ENCODE measurements around the gene PARD6B. TPM values are rescaled to one million over a fixed set of nuclear protein-coding genes. Genes with fewer than 3 reads are reported as not detected.
A peak's percentile ranks its signal among the peaks of the same experiment; 100 is the strongest.

PARD6B gene
- total RNA-seq, 4 donors from 2014 or later: 1.6 to 2.2 (median 1.9) TPM

DNA sequence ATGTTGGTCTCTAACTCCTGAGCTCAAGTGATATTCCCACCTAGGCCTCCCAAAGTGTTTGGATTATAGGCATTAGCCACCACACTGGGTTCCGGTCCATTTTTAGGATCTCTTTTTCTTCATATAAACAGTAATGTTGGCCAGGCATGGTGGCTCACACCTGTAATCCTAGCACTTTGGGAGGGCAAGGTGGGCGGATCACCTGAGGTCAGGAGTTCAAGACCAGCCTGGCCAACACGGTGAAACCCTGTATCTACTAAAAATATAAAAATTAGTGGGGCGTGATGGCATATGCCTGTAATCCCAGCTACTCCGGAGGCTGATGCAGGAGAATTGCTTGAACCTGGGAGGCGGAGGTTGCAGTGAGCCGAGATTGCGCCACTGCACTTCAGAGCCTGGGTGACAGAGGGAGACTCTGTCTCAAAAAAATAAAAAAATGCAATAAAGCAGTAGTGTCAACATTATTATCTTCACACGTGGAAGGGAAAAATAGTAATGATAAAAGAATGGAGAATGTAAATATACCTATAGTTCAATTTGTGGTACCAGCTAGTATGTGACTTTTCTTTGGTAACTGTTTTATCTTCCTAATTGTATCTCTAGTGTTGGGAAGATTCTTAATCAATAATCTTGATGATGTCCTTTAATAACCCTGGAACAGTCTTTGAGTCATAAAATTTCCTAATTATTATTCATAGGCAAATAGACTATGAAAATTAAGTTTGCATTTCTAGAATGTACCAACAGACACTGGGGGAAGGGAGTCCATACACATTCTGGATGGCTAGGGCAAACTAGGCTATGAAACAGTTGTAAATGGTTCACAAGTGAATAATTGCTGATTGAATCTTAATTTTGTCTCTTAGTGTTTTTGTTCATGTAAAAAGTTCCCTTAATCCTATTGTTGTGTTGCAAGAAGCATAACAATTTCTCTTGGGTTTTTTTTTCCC, 3.6 kb downstream of the PARD6B start:
- TF ChIP-seq, protein P1, sequence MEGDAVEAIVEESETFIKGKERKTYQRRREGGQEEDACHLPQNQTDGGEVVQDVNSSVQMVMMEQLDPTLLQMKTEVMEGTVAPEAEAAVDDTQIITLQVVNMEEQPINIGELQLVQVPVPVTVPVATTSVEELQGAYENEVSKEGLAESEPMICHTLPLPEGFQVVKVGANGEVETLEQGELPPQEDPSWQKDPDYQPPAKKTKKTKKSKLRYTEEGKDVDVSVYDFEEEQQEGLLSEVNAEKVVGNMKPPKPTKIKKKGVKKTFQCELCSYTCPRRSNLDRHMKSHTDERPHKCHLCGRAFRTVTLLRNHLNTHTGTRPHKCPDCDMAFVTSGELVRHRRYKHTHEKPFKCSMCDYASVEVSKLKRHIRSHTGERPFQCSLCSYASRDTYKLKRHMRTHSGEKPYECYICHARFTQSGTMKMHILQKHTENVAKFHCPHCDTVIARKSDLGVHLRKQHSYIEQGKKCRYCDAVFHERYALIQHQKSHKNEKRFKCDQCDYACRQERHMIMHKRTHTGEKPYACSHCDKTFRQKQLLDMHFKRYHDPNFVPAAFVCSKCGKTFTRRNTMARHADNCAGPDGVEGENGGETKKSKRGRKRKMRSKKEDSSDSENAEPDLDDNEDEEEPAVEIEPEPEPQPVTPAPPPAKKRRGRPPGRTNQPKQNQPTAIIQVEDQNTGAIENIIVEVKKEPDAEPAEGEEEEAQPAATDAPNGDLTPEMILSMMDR (IDR thresholded peaks at IDR 0.05; ENCODE audit: low read depth): peak; percentile 51

DNA sequence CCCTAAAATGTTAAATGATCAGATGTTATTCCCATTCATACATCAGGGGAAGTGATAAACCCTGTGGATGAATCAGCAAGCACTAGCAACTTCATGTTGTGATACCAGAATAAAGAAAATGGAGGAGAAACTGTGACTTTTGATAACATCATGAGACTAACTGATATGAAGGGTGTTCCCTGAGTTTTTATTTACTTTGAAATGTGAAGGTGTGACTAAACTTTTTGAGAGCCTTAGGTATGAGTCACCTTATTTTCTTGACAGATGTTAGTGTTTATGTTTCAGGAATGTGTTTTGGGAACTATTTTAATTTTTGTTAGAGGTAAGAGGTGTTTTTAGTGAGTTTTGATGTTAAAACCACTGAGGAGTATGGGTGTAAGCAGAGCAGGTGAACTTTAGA, 4.4 kb downstream of the PARD6B start:
- TF ChIP-seq, protein P1 (IDR thresholded peaks at IDR 0.05; ENCODE audit: low read depth): no peak

DNA sequence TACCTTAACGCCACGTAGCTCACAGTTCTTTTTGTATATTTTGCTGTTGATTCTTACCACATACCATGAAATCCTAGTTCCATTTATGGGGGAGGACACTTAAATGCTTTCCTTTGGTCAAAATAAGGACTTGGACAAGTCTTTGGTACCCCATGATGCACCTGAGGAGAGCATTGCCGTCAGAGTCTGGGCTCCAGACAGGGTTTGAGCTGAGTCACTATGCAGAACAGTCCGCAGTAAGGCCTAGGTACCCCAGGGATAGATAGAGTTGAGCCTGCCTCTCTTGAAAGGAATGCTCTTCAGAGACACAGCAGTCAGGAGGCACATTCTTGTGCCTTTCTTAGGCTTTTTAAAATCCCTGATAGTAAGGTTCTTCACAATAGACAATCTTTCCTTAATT, 6.0 kb downstream of the PARD6B start:
- TF ChIP-seq, protein P1 (IDR thresholded peaks at IDR 0.05; ENCODE audit: low read depth): no peak

DNA sequence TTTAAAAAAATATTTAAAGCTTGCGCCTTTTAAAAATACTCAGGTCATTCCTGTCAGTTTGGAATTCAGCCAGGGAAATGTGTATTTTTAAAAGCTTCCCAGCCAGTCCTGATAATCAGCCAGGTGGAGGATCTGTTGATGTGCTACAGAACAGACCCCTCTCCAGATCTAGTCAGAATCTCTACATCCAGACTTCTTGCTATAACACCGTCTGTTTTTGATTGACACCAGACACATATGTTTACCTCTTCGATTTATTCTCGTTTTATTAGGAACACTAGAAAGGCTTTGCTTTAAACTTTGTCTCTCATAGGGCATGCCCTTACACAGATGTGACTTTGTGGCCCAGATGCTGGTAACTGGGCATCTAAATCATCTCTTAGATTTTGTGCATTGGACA, 11.7 kb downstream of the PARD6B start:
- TF ChIP-seq, protein P1 (IDR thresholded peaks at IDR 0.05; ENCODE audit: low read depth): no peak

DNA sequence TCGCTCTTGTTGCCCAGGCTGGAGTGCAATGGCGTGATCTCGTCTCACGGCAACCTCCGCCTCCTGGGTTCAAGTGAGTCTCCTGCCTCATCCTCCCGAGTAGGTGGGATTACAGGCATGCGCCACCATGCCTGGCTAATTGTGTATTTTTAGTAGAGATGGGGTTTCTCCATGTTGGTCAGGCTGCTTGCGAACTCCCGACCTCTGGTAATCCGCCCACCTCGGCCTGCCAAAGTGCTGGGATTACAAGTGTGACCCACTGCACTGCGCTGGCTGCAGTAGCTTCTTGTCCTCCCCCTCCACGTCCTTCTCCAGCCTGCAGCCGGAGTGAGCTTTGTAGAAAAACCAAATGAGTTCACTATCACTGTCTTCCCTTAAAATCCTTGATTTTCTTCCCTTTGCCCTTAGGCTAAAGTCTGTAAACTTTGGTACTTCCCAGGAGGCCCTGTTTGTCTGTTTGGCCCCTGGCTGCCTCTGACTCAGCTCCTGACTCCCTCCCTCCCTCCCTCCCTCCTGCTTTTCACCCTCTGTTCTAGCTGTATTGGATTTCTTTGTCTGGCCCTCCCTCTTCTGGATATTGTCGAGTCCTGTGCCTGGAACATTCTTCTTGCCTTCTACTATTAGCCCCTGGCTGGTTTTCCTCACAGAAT, 12.9 kb downstream of the PARD6B start:
- TF ChIP-seq, protein P1 (IDR thresholded peaks at IDR 0.05; ENCODE audit: low read depth): no peak

DNA sequence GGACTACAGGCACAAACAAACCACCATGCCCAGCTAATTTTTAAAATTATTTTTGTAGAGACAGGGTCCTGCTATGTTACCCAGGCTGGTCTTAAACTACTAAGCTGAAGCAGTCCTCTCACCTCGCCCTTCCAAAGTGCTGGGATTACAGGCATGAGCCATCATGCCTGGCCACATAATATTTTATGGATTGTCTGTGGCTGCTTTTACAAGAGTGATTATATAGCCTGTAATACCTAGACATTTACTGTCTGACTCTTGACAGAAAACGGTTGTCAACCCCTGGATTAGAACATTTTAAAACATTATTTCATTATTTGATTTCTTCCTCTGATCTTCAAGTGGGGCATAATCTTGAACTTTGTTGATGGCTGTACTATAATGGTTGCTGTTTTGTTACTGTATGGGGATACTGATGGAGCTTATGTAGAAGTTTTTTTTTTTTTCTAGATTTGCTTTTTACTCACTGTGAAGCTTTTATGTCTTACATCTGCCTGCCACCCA, 14.3 kb downstream of the PARD6B start:
- TF ChIP-seq, protein P1 (IDR thresholded peaks at IDR 0.05; ENCODE audit: low read depth): no peak

All from subcutaneous adipose tissue (tissue), 4 donors.